Trophoblast cell (in vitro differentiated cells and primary cell): ENCODE data around the gene REC114.
A peak's percentile ranks its signal among the peaks of the same experiment; 100 is the strongest.
"Not testable (repeated sequence)": the region's sequence is repeated elsewhere in the genome, so short reads cannot be mapped to it uniquely, and the experiment has no call there.

Experiments used
- DNase-seq, 2 donors: peaks; one replicate each; pipeline ENCODE4 v3.0.0-alpha.2; 2016
- H2AFZ ChIP-seq: 2 replicates; pipeline ENCODE4 v1.6.1; 2013; ENCODE audit warnings: low read length, moderate library complexity, mild to moderate bottlenecking; ENCODE audit not compliant: insufficient read depth, poor library complexity
- H2AK5ac ChIP-seq: 2 replicates; pipeline ENCODE4 v1.6.1; 2013; ENCODE audit warnings: mild to moderate bottlenecking, low read length
- H2BK120ac ChIP-seq: 2 replicates; pipeline ENCODE4 v1.6.1; 2013; ENCODE audit warnings: low read length, mild to moderate bottlenecking, moderate library complexity; ENCODE audit not compliant: insufficient read depth, poor library complexity
- H2BK12ac ChIP-seq: 2 replicates; pipeline ENCODE4 v1.6.1; 2013; ENCODE audit warnings: mild to moderate bottlenecking, low read length, moderate library complexity
- H2BK5ac ChIP-seq: 2 replicates; pipeline ENCODE4 v1.6.1; 2013; ENCODE audit warnings: low read length, low read depth, moderate library complexity, mild to moderate bottlenecking; ENCODE audit not compliant: poor library complexity
- H3K14ac ChIP-seq: 2 replicates; pipeline ENCODE4 v1.6.1; 2013; ENCODE audit warnings: mild to moderate bottlenecking, low read length
- H3K18ac ChIP-seq: 2 replicates; pipeline ENCODE4 v1.6.1; 2013; ENCODE audit warnings: mild to moderate bottlenecking, low read length
- H3K23ac ChIP-seq: 2 replicates; pipeline ENCODE4 v1.6.1; 2013; ENCODE audit warnings: low read length
- H3K27ac ChIP-seq: 2 replicates; pipeline ENCODE4 v1.5.1; 2013; ENCODE audit warnings: low read depth, mild to moderate bottlenecking, inconsistent platforms, low read length, moderate library complexity
- H3K27me3 ChIP-seq: 2 replicates; pipeline ENCODE4 v1.6.1; 2013; ENCODE audit warnings: inconsistent platforms, mild to moderate bottlenecking, low read length, moderate library complexity; ENCODE audit not compliant: insufficient read depth
- H3K36me3 ChIP-seq, 2 experiments: 1 replicate in 1 of 2; 2 replicates in 1 of 2; pipeline ENCODE4 v1.6.1; 2013; ENCODE audit warnings: low read length in 2 of 2, mild to moderate bottlenecking in 2 of 2, moderate library complexity in 1 of 2; ENCODE audit not compliant: insufficient read depth in 2 of 2, control insufficient read depth in 1 of 2
- H3K4ac ChIP-seq: 2 replicates; pipeline ENCODE4 v1.6.1; 2013; ENCODE audit warnings: low read depth, mild to moderate bottlenecking, low read length, moderate library complexity
- H3K4me1 ChIP-seq, 2 experiments: 1 replicate in 1 of 2; 2 replicates in 1 of 2; pipeline ENCODE4 v1.6.1; 2013; ENCODE audit warnings: low read length in 2 of 2, mild to moderate bottlenecking in 2 of 2, moderate library complexity in 1 of 2; ENCODE audit not compliant: insufficient read depth in 2 of 2, control insufficient read depth in 1 of 2
- H3K4me2 ChIP-seq: 2 replicates; pipeline ENCODE4 v1.6.1; 2013; ENCODE audit warnings: inconsistent platforms, mild to moderate bottlenecking, low read length, moderate library complexity
- H3K4me3 ChIP-seq: 2 replicates; pipeline ENCODE4 v1.5.1; 2013; ENCODE audit warnings: mild to moderate bottlenecking, low read depth, low read length, inconsistent platforms
- H3K79me1 ChIP-seq: one replicate; pipeline ENCODE4 v1.6.1; 2013; ENCODE audit warnings: low read length
- H3K79me2 ChIP-seq: 2 replicates; pipeline ENCODE4 v1.6.1; 2013; ENCODE audit warnings: low read length, mild to moderate bottlenecking; ENCODE audit not compliant: control insufficient read depth, insufficient read depth, poor library complexity
- H3K9ac ChIP-seq: 2 replicates; pipeline ENCODE4 v1.6.1; 2013; ENCODE audit warnings: mild to moderate bottlenecking, low read length
- H3K9me3 ChIP-seq: 2 replicates; pipeline ENCODE4 v1.6.1; 2013; ENCODE audit warnings: low read depth, mild to moderate bottlenecking, control low read depth, inconsistent platforms, low read length; ENCODE audit not compliant: insufficient read depth
- H4K12ac ChIP-seq: 2 replicates; pipeline ENCODE4 v1.6.1; 2013; ENCODE audit warnings: low read depth, mild to moderate bottlenecking, low read length, moderate library complexity
- H4K8ac ChIP-seq: 2 replicates; pipeline ENCODE4 v1.6.1; 2013; ENCODE audit warnings: low read depth, mild to moderate bottlenecking, low read length, moderate library complexity
- H4K91ac ChIP-seq: one replicate; pipeline ENCODE4 v1.6.1; 2013; ENCODE audit warnings: low read depth, mild to moderate bottlenecking, low read length, moderate library complexity
- WGBS: extraction: QIAGEN DNeasy Blood & Tissue Kit; methylation state at CpG from one replicate; pipeline ENCODE4 v1.1.7; 2013; ENCODE audit warnings: missing lambda C conversion rate; ENCODE audit not compliant: insufficient read length, insufficient coverage; ENCODE audit errors: extremely low coverage; 5-methylcytosine and 5-hydroxymethylcytosine counted together

Gene REC114

GRCh38 chr15:73573037-73573436, 130.1 kb downstream of the REC114 start:
- no peak overlapping the region for H2BK5ac ChIP-seq
- peaks cover 27 to 57% of the 10 kb centered on the region in 2 experiments for H3K36me3 ChIP-seq
- H3K9ac ChIP-seq, result no peak overlapping the region
- no peak overlapping the region for H3K4me2 ChIP-seq
- no CpG with 5 or more reads among the region's 1 CpG for WGBS
- H3K18ac ChIP-seq, result no peak overlapping the region
- H3K4ac ChIP-seq, result no peak overlapping the region
- no peaks in the 10 kb centered on the region for H3K79me1 ChIP-seq
- no peak overlapping the region for H3K14ac ChIP-seq
- no peak overlapping the region for H2BK12ac ChIP-seq
- no peak overlapping the region for H2AK5ac ChIP-seq
- H3K27me3 ChIP-seq, result no peaks in the 10 kb centered on the region
- no peaks in the 10 kb centered on the region for H3K4me1 ChIP-seq
- H3K9me3 ChIP-seq, result no peaks in the 10 kb centered on the region
- no peak overlapping the region for H3K4me3 ChIP-seq
- no peak overlapping the region for H4K91ac ChIP-seq
- no peak overlapping the region for H3K27ac ChIP-seq
- no peak overlapping the region for H2AFZ ChIP-seq
- no peak overlapping the region for H4K12ac ChIP-seq
- H4K8ac ChIP-seq, result no peak overlapping the region
- no peak overlapping the region for H2BK120ac ChIP-seq
- H3K79me2 ChIP-seq, result no peaks in the 10 kb centered on the region
- DNase-seq, result no peak
- no peak overlapping the region for H3K23ac ChIP-seq

- no peak overlapping the region for H3K4me3 ChIP-seq
- H4K8ac ChIP-seq, result no peak overlapping the region
- H2AFZ ChIP-seq, result no peak overlapping the region
- H4K91ac ChIP-seq, result no peak overlapping the region
- no peaks in the 10 kb centered on the region for H3K79me1 ChIP-seq
- no CpG with 5 or more reads among the region's 9 CpGs for WGBS
- no peak overlapping the region for H2BK120ac ChIP-seq
- no peak overlapping the region for H3K23ac ChIP-seq
- H3K36me3 ChIP-seq, result peaks cover 26 to 52% of the 10 kb centered on the region in 2 experiments
- H3K79me2 ChIP-seq, result no peaks in the 10 kb centered on the region
- no peak overlapping the region for H2AK5ac ChIP-seq
- H3K4me2 ChIP-seq, result no peak overlapping the region
- no peaks in the 10 kb centered on the region for H3K9me3 ChIP-seq
- H2BK12ac ChIP-seq, result no peak overlapping the region
- no peak overlapping the region for H3K18ac ChIP-seq
- H4K12ac ChIP-seq, result no peak overlapping the region
- no peak overlapping the region for H3K27ac ChIP-seq
- no peak overlapping the region for H3K4ac ChIP-seq
- no peak overlapping the region for H3K14ac ChIP-seq
- H2BK5ac ChIP-seq, result no peak overlapping the region
- no peaks in the 10 kb centered on the region for H3K27me3 ChIP-seq
- DNase-seq, result no peak
- no peaks in the 10 kb centered on the region for H3K4me1 ChIP-seq
- H3K9ac ChIP-seq, result no peak overlapping the region
Observed at GRCh38 chr15:73573572-73573971, 130.6 kb downstream of the REC114 start.

GRCh38 chr15:73575636-73576247, 132.8 kb downstream of the REC114 start:
- peak in 1 of 2 donors; percentile 25 for DNase-seq
- H2BK5ac ChIP-seq, result no peak overlapping the region
- H3K9ac ChIP-seq, result no peak overlapping the region
- no peak overlapping the region for H2AFZ ChIP-seq
- no peak overlapping the region for H3K14ac ChIP-seq
- H3K4me2 ChIP-seq, result no peak overlapping the region
- no CpG with 5 or more reads among the region's 3 CpGs for WGBS
- no peak overlapping the region for H3K4ac ChIP-seq
- no peaks in the 10 kb centered on the region for H3K79me2 ChIP-seq
- no peak overlapping the region for H4K91ac ChIP-seq
- H3K9me3 ChIP-seq, result no peaks in the 10 kb centered on the region
- peaks cover 12 to 35% of the 10 kb centered on the region in 2 experiments for H3K36me3 ChIP-seq
- no peak overlapping the region for H3K27ac ChIP-seq
- H3K23ac ChIP-seq, result no peak overlapping the region
- no peak overlapping the region for H3K18ac ChIP-seq
- no peaks in the 10 kb centered on the region for H3K4me1 ChIP-seq
- H3K4me3 ChIP-seq, result no peak overlapping the region
- H4K12ac ChIP-seq, result no peak overlapping the region
- H3K27me3 ChIP-seq, result no peaks in the 10 kb centered on the region
- H2AK5ac ChIP-seq, result no peak overlapping the region
- no peak overlapping the region for H2BK120ac ChIP-seq
- no peak overlapping the region for H2BK12ac ChIP-seq
- H3K79me1 ChIP-seq, result no peaks in the 10 kb centered on the region
- H4K8ac ChIP-seq, result no peak overlapping the region

GRCh38 chr15:73577593-73577992, 134.6 kb downstream of the REC114 start:
- not testable (repeated sequence) for DNase-seq, H3K79me2 ChIP-seq, H3K14ac ChIP-seq

More at GRCh38 chr15:73577593-73577992, 134.6 kb downstream of the REC114 start:
- H2BK120ac ChIP-seq, H2BK12ac ChIP-seq, H3K4ac ChIP-seq, H2AFZ ChIP-seq, H3K9me3 ChIP-seq, H3K4me2 ChIP-seq, H3K4me3 ChIP-seq, H2BK5ac ChIP-seq, H2AK5ac ChIP-seq, H4K91ac ChIP-seq, H3K18ac ChIP-seq, H3K79me1 ChIP-seq, H3K23ac ChIP-seq, H3K4me1 ChIP-seq, H3K27ac ChIP-seq, H3K27me3 ChIP-seq, H4K8ac ChIP-seq, H3K9ac ChIP-seq, H4K12ac ChIP-seq: not testable (repeated sequence)
- H3K36me3 ChIP-seq, result peaks cover 9 to 29% of the 10 kb centered on the region in 2 experiments
